K562 treated with DMSO at 1 percent for 12 hours (cell line): ENCODE results near the gene KLF17. TPM values are rescaled to one million over a fixed set of nuclear protein-coding genes. Genes with fewer than 3 reads are reported as not detected.

Experiments used
- total RNA-seq: library from RNA; unstranded; fragments of 300-600 nt; gene quantifications from 2 replicates; pipeline ENCODE4 v1.2.3, GENCODE V29; 2022; ENCODE audit not compliant: insufficient read depth

KLF17 gene
- total RNA-seq, result not detected in 2 replicates

DNA sequence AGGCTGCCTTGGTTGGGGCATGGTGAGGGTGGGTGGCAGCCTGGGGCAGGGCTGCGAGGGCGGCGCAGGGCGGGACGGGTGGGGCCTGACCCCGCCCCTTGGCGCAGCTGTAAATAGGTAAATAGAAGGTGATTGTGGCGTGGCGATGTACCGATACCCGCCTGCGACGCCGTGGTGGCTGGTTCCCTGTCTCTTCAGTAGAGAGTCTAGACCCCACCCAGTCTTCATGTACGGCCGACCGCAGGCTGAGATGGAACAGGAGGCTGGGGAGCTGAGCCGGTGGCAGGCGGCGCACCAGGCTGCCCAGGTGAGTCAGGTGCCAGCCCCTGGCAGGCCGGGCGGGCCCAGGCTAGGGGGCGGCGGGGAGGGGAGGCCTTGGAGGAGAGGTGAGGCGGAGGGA, at the start of gene KLF17:
Gene KLF17 (plus strand): TSS at position 140 of the 400 bp plus-strand sequence. CDS start 87 bp downstream, at position 227.

GRCh38 chr1:44141531-44141930, 22.9 kb downstream of the KLF17 start, which contains the start of gene KLF18:
TSS of gene KLF18 (minus strand) at chr1:44141631. CDS start at chr1:44141631, 0 bp downstream.

Other genes starting within 250 kb of the KLF17 start
- 1.2 and 5.8 TPM in 2 replicates for gene ARTN, start 185.0 kb upstream of the KLF17 start, total RNA-seq
- 21.9 and 35.0 TPM in 2 replicates for gene IPO13, start 171.9 kb upstream of the KLF17 start, total RNA-seq
- gene DPH2, start 148.8 kb upstream of the KLF17 start, total RNA-seq, result 9.4 and 14.9 TPM in 2 replicates
- 472 and 612 TPM in 2 replicates for gene ATP6V0B, start 143.9 kb upstream of the KLF17 start, total RNA-seq
- 29.5 and 32.0 TPM in 2 replicates for gene B4GALT2, start 139.6 kb upstream of the KLF17 start, total RNA-seq
- 0.41 TPM in 1 of 2 replicates, not detected in the other for gene CCDC24, start 127.2 kb upstream of the KLF17 start, total RNA-seq
- 20.4 and 50.0 TPM in 2 replicates for gene SLC6A9, start 87.4 kb upstream of the KLF17 start, total RNA-seq
- gene KLF18, start 22.8 kb downstream of the KLF17 start, total RNA-seq, result not detected in 2 replicates
- 31.9 and 38.9 TPM in 2 replicates for gene DMAP1, start 94.7 kb downstream of the KLF17 start, total RNA-seq
- gene ERI3, start 236.4 kb downstream of the KLF17 start, total RNA-seq, result 59.9 and 61.6 TPM in 2 replicates